SKM-1 treated with dmso at 0.1 percent for 144 hours (cell line): ENCODE data around the gene PTPRU.
A peak's percentile ranks its signal among the peaks of the same experiment; 100 is the strongest.

Experiments used
- DNase-seq: peaks from one replicate; lab custom pipeline; 2025; ENCODE audit not compliant: unreplicated experiment; lab: John Stamatoyannopoulos, UW

The PTPRU gene

GRCh38 chr1:29330089-29330488 lies 93.8 kb downstream of the PTPRU start:
- DNase-seq = no peak

GRCh38 chr1:29330856-29331255 lies 94.5 kb downstream of the PTPRU start:
- DNase-seq = no peak

DNA sequence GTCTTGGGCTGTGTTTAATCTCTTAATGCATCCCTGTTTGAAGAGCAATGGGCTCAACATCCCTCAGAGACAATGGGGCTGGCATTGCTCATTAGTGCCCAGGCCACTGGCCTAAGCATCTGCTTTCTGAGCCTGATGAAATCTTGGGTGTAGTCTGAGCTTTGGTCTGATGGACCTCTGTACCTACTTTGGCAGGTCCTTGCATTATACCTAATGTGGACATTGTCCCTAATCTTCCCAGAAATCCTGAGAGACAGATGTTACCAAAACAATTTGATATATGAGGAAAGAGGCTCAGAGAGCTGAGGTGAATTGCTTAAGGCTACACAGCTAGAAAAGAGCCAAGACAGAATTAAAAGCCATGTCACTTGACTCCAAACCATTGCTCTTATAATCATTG lies 95.0 kb downstream of the PTPRU start:
- DNase-seq = no peak

GRCh38 chr1:29331729-29332128 lies 95.4 kb downstream of the PTPRU start:
- DNase-seq = no peak

DNA sequence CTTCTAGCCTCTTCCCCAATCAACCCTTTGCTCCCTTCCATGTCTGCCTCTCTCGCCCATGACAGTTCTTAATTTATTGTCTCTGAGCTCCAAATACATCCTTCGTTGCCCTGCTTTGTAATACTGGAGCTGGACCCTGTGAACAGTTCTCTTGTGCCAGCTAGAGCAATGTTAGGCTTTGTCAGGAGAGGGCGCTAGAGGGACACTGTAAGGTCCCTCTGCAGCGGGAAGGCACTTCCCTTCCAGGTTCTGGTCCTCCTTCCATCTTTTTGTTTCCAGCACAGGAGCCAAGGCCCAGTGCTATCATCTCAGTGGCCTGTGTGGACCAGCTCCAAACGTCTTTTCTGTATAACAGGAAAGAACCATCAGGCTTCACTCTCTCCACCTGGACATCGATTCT lies 95.9 kb downstream of the PTPRU start:
- peak; percentile 24 for DNase-seq

DNA sequence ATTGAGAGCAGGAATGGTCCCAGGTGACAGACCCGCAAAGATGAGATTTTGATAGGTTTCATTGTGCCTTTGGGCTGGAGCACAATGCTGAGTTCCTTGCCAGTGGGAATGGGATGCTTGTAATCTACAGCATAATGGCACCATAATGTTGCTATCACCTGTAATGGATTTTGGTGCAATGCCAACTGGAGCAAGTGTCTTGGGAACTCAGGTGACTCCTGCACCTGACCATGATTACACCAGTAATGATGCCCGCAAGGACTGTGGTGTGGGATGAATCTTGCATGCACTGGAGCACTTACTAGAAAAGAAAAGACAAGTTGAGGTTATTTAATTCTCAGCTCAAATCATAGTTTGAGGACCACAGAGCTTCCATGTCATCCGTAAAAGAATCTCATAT lies 96.7 kb downstream of the PTPRU start:
- DNase-seq = no peak

DNA sequence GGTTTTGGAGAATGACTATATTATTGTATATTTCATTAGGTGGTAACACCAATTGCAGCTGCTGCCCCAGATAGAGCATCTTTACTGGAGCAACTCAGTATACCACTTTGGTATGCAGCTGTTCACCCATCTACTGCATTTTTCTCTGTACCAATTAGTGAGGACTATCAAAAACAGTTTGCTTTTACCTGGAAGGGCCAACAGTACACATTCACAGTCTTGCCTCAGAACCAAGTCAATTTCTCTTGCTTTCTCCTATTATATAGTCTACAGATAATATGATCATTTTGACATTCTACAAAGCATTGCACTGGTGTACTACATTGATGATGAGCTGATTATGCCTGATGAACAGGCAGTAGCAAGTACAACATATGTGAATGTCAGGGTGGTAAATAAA lies 99.3 kb downstream of the PTPRU start:
- no peak for DNase-seq

DNA sequence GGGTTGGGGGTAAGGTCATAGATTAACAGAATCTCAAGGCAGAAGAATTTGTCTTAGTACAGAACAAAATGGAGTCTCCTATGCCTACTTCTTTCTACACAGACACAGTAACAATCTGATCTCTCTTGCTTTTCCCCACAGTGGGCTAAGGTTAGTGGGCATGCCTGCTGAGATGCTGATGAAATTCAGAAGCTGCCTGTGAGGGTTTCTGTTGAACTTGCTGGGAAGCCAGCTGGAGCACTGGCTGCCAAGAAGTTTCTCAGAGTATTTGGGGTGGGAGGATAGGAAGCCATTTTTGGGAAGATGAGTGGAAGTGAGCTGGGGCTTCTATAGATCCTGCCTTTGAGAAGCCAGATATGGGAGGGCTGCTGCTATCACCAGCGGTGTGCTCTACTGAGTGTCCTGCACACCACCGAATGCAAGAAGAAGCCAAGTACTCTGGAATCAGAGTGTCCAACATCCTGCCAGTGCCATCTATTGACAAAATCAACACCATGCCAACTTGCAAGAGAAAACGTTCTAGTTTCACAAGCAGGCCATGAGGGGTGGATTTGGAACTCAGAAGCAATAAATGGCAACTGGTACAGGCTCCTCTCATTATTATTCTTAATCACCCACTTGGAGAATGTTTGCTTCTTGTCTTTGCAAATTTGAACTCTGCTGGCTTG lies 102.7 kb downstream of the PTPRU start:
- DNase-seq = no peak

GRCh38 chr1:29341936-29342335 lies 105.6 kb downstream of the PTPRU start:
- no peak for DNase-seq

DNA sequence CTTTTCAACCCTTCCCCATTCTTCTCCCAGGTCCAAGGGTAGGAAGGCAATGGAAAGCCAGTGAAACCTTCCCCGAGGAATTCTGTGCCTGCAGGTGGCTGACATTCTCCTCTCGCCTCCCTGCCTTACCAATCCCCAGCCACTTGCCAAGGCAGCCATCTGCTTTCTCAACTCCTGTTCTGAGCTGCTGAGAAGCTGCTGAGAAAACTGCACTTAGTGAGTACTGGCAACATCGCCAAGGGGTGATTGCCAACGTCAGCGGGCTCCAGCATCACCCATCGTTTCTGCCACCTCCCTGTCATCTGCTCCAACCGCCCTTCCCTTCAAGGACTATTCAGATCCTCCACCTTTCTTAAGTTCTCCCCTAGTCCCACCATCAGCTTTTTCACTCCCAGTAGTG lies 106.0 kb downstream of the PTPRU start:
- no peak for DNase-seq

DNA sequence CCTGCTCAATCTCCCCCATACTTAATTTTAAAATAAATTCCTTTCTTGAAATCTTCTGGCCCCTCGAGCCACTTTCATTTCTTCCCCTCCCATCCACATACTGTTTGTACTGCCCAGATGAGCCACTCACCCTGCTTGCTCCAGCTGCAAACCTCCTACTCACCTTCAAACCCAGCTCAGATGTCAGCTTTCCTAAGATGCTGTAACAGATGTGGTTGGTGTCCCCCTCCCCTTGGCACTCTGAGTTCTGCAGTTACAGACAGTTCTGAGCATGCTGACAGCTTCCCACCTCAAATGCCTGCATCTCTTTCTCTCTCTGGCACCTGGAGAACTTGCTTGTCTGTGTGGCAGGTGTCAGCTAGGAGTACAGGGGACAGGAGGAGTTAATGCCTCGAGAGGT lies 106.7 kb downstream of the PTPRU start:
- DNase-seq = no peak

DNA sequence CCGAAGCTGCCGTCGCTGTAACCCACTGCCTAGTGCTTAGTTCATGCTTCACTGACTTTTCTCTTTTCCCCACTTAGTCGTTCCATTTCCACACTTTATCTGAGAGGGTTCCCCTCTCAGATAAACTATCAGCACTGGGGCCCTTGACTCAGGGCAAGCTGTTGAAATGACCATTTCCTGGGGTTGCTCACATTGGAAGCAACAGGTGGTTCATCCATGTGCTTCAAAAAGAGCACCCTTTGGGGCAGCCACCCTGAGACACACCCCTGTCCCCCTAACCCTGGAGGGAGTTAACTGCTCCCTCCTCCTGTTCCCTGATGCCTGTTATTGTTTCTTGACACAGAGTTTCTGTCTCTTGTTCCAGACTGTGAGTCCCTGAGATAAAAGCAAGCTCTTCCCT lies 107.2 kb downstream of the PTPRU start:
- DNase-seq = no peak

- no peak for DNase-seq
Measured at GRCh38 chr1:29343908-29344307, 107.6 kb downstream of the PTPRU start.

DNA sequence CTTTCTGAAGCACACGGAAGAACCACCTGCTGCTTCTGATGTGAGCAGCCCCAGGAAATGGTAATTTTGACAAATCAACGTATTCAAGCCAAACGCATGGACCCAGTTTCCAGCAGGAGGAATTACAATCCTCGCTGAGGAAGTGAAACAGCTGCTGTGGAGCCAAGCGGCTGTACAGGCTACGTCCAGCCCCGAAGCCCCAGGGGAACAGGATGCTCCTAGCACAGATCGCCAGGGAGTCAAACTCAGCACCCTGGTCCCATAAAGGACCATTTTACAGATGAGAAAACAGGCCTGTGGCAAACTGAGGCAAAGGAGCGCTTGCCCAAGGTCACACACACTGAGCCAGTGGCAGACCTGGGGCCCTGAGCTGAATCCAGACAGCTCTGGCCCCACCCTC lies 108.0 kb downstream of the PTPRU start:
- no peak for DNase-seq

GRCh38 chr1:29346576-29346975 lies 110.3 kb downstream of the PTPRU start:
- no peak for DNase-seq

DNA sequence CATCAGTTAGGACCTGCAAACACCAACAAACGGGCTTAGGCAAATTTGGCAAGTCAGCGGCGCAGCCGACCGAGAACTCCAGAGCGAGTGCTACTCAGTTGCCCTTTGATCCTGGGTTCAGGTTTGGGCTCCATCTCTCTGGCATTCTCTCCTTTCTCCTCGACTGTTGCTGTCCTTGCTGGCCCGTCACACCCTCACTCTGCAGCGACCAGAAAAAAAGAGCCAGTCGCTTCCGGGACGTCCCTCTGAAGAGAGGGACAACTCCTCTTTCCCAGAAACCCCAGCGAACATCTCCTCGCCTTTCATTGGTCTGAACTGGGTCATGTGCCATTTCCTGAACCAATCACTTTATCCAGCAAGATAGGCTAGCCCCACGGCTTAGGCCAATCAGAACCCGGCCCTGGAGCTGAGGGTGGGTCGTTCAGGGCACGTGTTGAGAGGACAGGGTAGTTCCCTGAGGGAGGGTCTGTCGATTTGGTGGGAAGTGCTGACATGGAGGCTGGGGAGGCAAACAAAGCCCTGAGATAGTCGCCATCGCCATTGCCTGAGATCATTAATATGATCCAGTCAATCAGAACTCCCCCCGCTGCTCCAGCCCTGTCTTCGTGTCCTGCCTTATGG lies 113.7 kb downstream of the PTPRU start:
- DNase-seq = no peak

- no peak for DNase-seq
Measured at GRCh38 chr1:29352719-29353420, 116.5 kb downstream of the PTPRU start.

DNA sequence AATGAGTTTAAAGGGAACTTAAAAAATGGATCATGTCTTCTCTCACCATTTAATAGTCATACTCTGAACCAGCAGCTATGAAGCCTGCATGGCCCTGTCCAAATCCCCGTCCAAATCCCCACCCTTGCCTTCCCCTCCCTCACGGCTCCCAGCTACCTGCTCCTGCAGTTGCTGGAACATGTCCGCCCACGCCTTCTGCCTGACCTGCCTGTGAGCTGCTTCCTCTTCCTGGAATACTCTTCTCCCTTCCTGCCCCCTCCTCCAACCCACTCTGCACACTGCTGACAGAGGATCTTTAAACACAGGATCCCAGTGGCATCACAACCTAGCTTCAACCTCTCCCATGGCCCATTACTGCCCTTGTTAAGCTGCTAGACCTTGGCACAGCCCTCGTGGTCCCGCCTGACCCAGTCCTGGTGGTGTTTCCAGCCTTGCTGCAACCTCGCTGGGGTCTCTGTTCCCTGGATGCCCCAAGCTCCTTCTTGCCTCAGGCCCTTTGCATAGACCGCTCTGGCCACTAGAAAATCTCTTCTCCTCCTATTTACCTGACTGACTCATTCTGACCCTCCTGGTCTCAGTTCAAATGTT lies 118.3 kb downstream of the PTPRU start:
- DNase-seq = no peak

DNA sequence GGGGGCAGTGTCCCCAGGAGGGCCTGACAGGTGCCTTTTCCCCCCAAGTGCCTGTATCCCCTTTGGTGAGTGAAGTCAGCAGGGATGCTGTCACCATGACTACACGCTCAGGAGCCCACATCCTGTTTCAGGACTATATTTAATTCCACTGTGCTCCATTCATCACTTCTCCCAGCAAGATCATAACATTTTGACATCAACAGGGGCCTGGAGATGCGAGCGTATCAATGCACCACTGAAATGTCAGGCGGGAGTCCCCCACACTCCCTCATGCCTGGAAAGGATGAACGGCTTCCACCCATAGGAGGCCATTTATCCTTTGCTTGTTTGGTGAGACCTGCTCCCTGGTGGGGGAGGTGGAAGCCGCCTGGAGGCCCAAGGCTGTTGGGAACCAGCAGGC lies 119.1 kb downstream of the PTPRU start:
- no peak for DNase-seq

- no peak for DNase-seq
Measured at GRCh38 chr1:29356663-29357062, 120.3 kb downstream of the PTPRU start.

DNA sequence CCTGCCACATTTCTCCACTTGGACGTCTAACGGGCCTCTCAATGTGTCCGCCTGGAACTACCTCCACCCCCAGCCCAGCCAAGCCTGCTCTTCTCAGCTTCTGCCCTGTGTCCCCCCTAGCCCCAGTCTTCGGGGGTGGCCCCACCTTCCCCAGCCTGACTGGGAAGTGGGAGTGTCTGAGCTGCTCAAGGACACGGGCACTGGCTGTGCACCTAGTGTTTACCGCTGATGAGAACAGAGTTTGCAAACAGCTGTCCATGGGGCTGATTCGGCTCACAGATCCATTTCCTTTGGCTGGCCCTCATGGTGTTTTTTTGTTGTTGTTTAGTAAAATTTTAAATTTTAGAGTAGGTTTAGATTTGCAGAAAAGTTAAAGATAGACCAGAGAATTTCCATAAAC lies 121.1 kb downstream of the PTPRU start:
- no peak for DNase-seq

DNA sequence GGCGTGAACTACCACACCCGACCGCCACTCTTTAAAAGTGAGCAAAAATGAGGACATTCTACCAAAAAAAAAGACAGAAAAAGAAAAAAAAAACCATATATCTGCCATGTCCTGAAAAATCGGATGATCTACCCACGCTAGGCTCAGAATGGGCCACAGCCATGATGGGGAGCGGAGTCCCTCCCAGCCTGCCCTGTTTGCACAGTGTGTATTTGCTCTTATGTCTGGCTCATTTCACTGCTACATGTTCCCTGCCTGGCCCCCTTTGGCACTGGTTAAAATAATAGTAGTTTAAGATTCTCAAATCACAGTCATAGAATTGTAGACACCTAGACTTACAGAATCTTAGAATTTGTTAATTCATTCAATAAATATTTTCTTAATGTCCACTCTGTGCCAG lies 121.9 kb downstream of the PTPRU start:
- no peak for DNase-seq
